ENCODE measurements around the gene TBX2. TPM values are rescaled to one million over a fixed set of nuclear protein-coding genes. Genes with fewer than 3 reads are reported as not detected.

TBX2 gene
- total RNA-seq, 1 experiment from 2014 or later = not detected

- H3K4me1 ChIP-seq (ENCODE audit: insufficient read depth, low read length) = no peaks in the 10 kb centered on the region
- no peak overlapping the region for H3K18ac ChIP-seq (ENCODE audit: insufficient read length, low read depth, low read length)
- DNase-seq = no peak
- H2AFZ ChIP-seq (ENCODE audit: low read length) = no peak overlapping the region
- no peaks in the 10 kb centered on the region for H3K9me3 ChIP-seq (ENCODE audit: control insufficient read depth, low read depth, low read length)
- no peak overlapping the region for H3K23ac ChIP-seq (ENCODE audit: insufficient read length, low read depth, low read length)
- peaks cover 94% of the 10 kb centered on the region for H3K27me3 ChIP-seq (ENCODE audit: insufficient read depth, low read length)
- H3K36me3 Mint-ChIP-seq (ENCODE audit: insufficient read depth in 1 of 3, low read depth in 3 of 3) = no peaks in the 10 kb centered on the region
- H3K4me2 ChIP-seq (ENCODE audit: insufficient read depth, insufficient read length, low read length) = no peak overlapping the region
- no peak for TF ChIP-seq CTCF (conservative IDR thresholded peaks at IDR 0.05)
- no peak overlapping the region for H3K27ac Mint-ChIP-seq
- no peak overlapping the region for H3K14ac ChIP-seq (ENCODE audit: insufficient read depth, low read length)
- H3K4me1 Mint-ChIP-seq = peaks cover 21 to 30% of the 10 kb centered on the region in 2 experiments
- H3K79me1 ChIP-seq (ENCODE audit: insufficient read depth, low read depth, low read length, poor library complexity, severe bottlenecking) = no peaks in the 10 kb centered on the region
- no peak overlapping the region for H2BK120ac ChIP-seq (ENCODE audit: low read depth, low read length, poor library complexity, severe bottlenecking)
- no peak overlapping the region for H2BK5ac ChIP-seq (ENCODE audit: insufficient read length, low read length)
- H4K5ac ChIP-seq (ENCODE audit: insufficient read length, low read depth, low read length) = no peak overlapping the region
- peaks cover 2% of the 10 kb centered on the region for H4K20me1 ChIP-seq (ENCODE audit: control insufficient read depth, insufficient read depth, insufficient read length)
- peaks cover 97% of the 10 kb centered on the region for H3K27me3 Mint-ChIP-seq (ENCODE audit: low read depth)
- H2BK15ac ChIP-seq (ENCODE audit: low read depth, low read length) = no peak overlapping the region
- H3K27ac ChIP-seq (ENCODE audit: insufficient read length, low read depth, low read length) = no peak overlapping the region
- H2BK12ac ChIP-seq (ENCODE audit: insufficient read length, low read depth, low read length) = no peak overlapping the region
- H3K4ac ChIP-seq (ENCODE audit: low read depth, low read length) = no peak overlapping the region
- H3K4me3 Mint-ChIP-seq = no peak overlapping the region
- no peak overlapping the region for H3K56ac ChIP-seq (ENCODE audit: insufficient read length, low read depth, low read length)
- H3K9me3 Mint-ChIP-seq = no peaks in the 10 kb centered on the region; a peak in 2 of 5 replicates
- H2AK5ac ChIP-seq (ENCODE audit: insufficient read length, low read length) = no peak overlapping the region
- no peak overlapping the region for H4K91ac ChIP-seq (ENCODE audit: insufficient read length, low read depth, low read length)
- H3T11ph ChIP-seq (ENCODE audit: low read length) = no peak overlapping the region
- no CpG with 5 or more reads among the region's 1 CpG for WGBS (ENCODE audit: extremely low coverage, insufficient read length, low lambda C conversion rate)
- H3K9ac ChIP-seq (ENCODE audit: extremely low read depth, insufficient read length, low read length) = no peak overlapping the region
- H3K79me2 ChIP-seq (ENCODE audit: insufficient read depth, low read length) = no peaks in the 10 kb centered on the region
- H4K8ac ChIP-seq (replicated peaks; ENCODE audit: insufficient read length, low read depth, low read length) = no peak overlapping the region
- H2BK20ac ChIP-seq (ENCODE audit: low read depth, low read length, poor library complexity, severe bottlenecking) = no peak overlapping the region
- peaks cover 9% of the 10 kb centered on the region for H3K23me2 ChIP-seq (ENCODE audit: insufficient read length, low read depth, low read length, poor library complexity, severe bottlenecking)
These were observed 6.8 kb downstream of the TBX2 start for GRCh38 chr17:61406537-61406845.

Data from H9 (cell line).